SK-N-MC (cell line): ENCODE results near the gene SEL1L2.

Experiments
- DNase-seq: peaks from one replicate; pipeline ENCODE4 v3.0.0-alpha.2; 2011; ENCODE audit warnings: low read depth, low spot score
- H3K27ac ChIP-seq: fragments of 200-600 bp; sonication (generic); 2 replicates; pipeline ENCODE4 v1.5.1; 2016; ENCODE audit warnings: mixed run types
- H3K36me3 ChIP-seq: fragments of 200-600 bp; sonication (generic); 2 replicates; pipeline ENCODE4 v1.6.1; 2017; ENCODE audit warnings: antibody characterized with exemption, low read length, mixed read lengths; ENCODE audit not compliant: insufficient read depth
- H3K4me3 ChIP-seq: fragments of 200-600 bp; sonication (generic); 2 replicates; pipeline ENCODE4 v1.5.1; 2016
- H3K9ac ChIP-seq: fragments of 200-600 bp; sonication (generic); 2 replicates; pipeline ENCODE4 v1.8.0; 2017; ENCODE audit warnings: mixed run types, mixed read lengths; ENCODE audit not compliant: insufficient read length
- H3K9me3 ChIP-seq: fragments of 200-600 bp; sonication (generic); 2 replicates; pipeline ENCODE4 v1.6.1; 2017; ENCODE audit warnings: low read depth, mild to moderate bottlenecking, antibody characterized with exemption, low read length, moderate library complexity, mixed read lengths
- EZH2 ChIP-seq: fragments of 200-600 bp; sonication (generic); IDR thresholded peaks from one replicate; pipeline ENCODE4 v1.6.1; 2017; ENCODE audit warnings: antibody characterized with exemption
- FOXP2 ChIP-seq: optimal IDR thresholded peaks from 2 replicates; pipeline ENCODE3; 2011; ENCODE audit warnings: mild to moderate bottlenecking, moderate library complexity; ENCODE audit not compliant: insufficient read depth; ENCODE audit errors: extremely low read length, control extremely low read depth
- POLR2AphosphoS5 ChIP-seq: IDR thresholded peaks from 2 replicates; pipeline ENCODE4 v1.6.1; 2012; ENCODE audit warnings: mild to moderate bottlenecking, low read depth, low read length, borderline replicate concordance

Gene SEL1L2

DNA sequence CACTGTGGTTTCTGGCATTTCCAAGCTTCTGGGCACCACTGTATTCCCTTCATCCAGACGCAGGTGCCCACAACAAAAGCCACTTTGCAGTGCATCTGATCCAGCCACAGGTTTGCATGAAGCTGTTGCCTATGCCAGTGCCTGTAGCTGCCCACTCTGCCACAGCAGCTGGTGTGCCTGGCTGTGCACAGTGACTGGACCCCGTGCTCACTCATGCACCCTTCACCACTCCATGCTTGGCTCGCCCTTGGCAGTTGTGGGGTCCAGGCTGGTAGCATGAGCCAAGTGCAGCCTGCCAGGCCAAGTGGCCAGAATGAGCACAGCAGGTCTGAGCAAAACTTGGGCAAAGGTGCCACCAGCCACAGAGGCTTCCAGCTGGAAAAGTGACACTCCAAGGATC is 42.7 kb downstream of the SEL1L2 start:
- no peak for DNase-seq
- TF ChIP-seq EZH2 (no peak), POLR2AphosphoS5 (no peak), FOXP2 (no peak)
- no peak overlapping the region for H3K9ac ChIP-seq
- H3K4me3 ChIP-seq: no peak overlapping the region
- H3K36me3 ChIP-seq: no peaks in the 10 kb centered on the region
- H3K9me3 ChIP-seq: no peaks in the 10 kb centered on the region
- H3K27ac ChIP-seq: no peak overlapping the region

DNA sequence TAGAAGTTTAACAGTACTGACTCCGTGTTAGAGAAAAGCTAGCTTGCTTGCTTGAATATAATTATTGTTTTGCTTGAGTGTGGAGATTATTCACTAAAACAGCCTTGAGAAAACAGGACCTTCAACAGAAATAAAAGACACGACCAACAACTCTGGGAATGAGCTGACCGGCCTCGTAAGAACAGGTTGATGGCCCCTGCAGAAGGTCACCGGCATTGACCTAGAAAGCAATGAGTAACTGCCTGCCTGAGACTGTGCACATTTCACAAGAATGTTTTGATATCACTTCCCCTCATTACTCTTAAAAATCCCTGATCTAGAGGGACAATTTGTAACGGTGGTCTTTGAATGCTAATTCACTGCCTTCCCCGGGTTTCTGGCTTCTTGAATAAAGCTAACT is 49.4 kb downstream of the SEL1L2 start:
- TF ChIP-seq FOXP2 (no peak), EZH2 (no peak), POLR2AphosphoS5 (no peak)
- H3K9me3 ChIP-seq: no peaks in the 10 kb centered on the region
- no peak overlapping the region for H3K27ac ChIP-seq
- no peak for DNase-seq
- H3K4me3 ChIP-seq: no peak overlapping the region
- H3K36me3 ChIP-seq: no peaks in the 10 kb centered on the region
- no peak overlapping the region for H3K9ac ChIP-seq

DNA sequence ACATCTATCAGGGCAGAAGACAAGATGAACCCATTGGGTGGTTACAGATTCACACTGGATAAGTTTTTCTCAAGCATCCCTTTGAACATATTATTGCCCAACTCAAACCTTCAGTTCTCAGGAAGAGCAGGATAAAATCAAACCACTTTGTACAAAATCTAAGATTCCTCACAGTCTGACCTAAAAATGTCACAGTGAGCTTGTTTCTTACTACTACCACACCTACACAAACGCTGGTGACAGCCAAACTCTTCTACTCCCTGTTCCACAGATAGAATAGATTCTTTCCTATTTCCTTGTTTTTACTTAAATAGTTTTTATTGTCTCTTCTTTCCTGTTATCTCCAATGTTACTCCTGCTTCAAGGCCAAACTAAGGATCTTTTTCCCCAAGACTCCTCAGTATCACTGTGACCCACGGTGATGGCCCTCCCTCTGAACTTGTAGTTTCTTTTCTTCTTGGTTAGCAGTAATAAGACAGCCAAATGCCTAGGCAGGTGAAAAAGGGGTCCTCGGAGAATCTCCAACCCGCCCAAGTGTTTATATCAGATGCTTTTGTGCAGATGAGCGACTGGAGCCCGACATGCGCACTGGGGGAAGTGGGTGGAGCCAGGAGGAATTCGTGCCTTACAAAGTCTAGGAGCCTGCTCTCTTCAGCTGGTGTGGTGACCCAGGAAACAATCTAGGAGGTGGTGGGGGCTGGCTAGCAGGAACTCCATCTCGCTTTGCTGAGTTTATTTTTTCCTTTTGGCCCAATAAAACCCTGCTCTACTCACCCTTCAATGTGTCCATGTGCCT is 53.4 kb downstream of the SEL1L2 start:
- H3K9me3 ChIP-seq: no peaks in the 10 kb centered on the region
- no peaks in the 10 kb centered on the region for H3K36me3 ChIP-seq
- H3K9ac ChIP-seq: no peak overlapping the region
- no peak for DNase-seq
- H3K4me3 ChIP-seq: no peak overlapping the region
- TF ChIP-seq FOXP2 (no peak), POLR2AphosphoS5 (no peak), EZH2 (no peak)
- no peak overlapping the region for H3K27ac ChIP-seq

DNA sequence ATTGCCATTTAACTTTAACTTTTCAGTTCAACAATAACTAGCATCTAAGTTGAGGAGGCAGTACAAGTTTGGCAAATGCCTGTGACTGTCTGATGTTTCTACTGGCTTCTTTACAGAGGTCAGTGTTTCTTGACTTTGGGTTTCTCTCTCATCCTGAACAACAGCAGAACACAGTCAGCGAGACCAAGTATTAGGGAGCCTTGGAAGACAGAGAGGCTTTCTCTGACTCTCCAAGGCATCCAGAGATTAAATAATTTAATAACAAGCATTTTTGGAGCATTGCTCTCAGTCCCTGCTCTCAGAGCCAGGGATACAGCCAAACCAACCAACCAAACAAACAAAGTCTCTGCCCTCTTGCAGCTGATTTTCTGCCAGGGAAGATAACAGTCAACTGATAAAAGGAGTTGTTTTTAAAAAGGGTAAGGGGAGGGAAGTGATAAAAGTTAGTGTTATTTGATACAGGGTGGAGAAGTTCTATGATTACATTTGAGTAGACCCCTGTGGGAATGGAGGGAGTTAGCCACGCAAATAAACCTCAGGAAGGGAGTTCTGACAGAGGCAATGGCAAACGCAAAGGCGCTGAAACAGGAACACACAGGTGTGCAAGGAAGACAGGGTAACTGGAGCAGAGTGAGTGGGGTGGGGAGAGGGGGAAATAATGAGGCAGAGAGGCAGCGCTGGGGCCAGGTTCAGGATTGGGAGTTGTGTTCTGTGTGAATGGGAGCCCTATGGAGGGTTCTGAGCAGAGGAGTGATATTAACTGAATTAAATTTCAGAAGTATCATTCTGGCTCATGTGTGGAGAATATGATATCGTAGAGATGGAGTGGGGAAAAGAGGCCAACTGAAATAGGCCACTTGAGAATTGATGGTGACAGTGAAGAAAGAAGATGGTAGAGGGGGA is 55.2 kb downstream of the SEL1L2 start:
- no peak for TF ChIP-seq POLR2AphosphoS5
- TF ChIP-seq FOXP2: no peak
- H3K27ac ChIP-seq: no peak overlapping the region

DNA sequence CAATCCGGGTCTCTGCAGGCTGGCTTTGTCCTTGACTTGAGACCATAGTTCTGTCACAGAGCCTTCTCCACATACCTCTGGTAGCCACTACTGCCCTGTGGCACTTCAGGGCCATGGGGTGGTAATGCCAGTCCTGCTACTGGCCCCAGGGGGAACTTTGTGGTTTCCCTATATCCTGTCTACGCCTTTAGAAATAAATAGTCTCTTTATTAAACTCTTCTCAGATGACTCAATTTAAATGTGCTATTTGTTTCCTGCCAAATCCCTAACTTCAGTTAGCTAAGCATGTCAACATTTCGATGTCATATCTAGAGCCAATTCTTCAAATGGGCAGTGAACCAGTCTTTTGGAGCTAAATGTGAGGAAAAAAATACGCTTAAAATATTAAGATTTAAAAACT is 60.1 kb downstream of the SEL1L2 start:
- Histone ChIP-seq H3K27ac (no peak overlapping the region), H3K4me3 (no peak overlapping the region)
- DNase-seq: no peak

More for the DNA sequence above, 55.2 kb downstream of the SEL1L2 start:
- no peaks in the 10 kb centered on the region for H3K9me3 ChIP-seq
- DNase-seq: no peak
- no peaks in the 10 kb centered on the region for H3K36me3 ChIP-seq
- no peak overlapping the region for H3K4me3 ChIP-seq
- no peak overlapping the region for H3K9ac ChIP-seq

DNA sequence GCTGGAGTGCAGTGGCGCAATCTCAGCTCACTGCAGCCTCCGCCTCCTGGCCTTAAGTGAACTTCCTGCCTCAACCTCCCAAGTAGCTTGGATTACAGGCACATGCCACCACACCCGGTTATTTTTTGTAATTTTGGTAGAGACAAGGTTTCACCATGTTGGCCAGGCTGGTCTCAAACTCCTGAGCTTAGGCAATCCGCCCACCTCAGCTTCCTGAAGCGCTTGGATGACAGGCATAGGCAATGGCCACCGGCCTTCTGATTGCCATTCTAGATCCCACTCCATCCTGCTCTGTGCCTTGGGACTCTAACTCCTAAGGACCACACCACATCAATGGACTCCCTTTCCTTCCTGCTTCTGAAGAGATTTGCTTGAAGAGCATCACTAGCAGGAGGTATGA is 60.6 kb downstream of the SEL1L2 start:
- H3K27ac ChIP-seq: no peak overlapping the region
- H3K9ac ChIP-seq: no peak overlapping the region
- H3K9me3 ChIP-seq: no peaks in the 10 kb centered on the region
- no peak for DNase-seq
- no peak overlapping the region for H3K4me3 ChIP-seq
- TF ChIP-seq POLR2AphosphoS5: no peak
- TF ChIP-seq FOXP2: no peak
- no peak for TF ChIP-seq EZH2
- H3K36me3 ChIP-seq: no peaks in the 10 kb centered on the region

More for the DNA sequence above, 60.1 kb downstream of the SEL1L2 start:
- no peaks in the 10 kb centered on the region for H3K9me3 ChIP-seq
- no peaks in the 10 kb centered on the region for H3K36me3 ChIP-seq
- no peak overlapping the region for H3K9ac ChIP-seq
- TF ChIP-seq FOXP2: no peak

DNA sequence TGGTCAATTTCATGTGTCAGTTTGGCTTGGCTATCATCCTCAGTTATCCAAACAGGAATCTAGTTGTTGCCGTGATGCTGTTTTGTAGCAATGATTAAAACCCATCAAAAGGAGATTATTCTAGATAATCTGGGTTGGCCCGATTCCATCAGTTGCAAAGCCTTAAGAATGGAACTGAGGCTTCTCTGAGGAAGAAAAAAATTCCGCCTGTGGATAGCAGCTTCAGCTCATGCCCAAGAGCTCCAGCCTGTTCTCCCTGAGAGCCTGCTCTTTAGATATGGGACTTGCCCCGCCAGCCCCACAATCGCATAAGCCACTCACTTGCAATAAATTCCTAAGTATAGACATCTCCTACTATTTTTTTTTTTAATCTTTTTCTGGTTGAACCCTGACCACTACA is 61.5 kb downstream of the SEL1L2 start:
- H3K4me3 ChIP-seq: no peak overlapping the region
- DNase-seq: no peak
- H3K27ac ChIP-seq: no peak overlapping the region
- no peaks in the 10 kb centered on the region for H3K9me3 ChIP-seq
- H3K9ac ChIP-seq: no peak overlapping the region
- no peak for TF ChIP-seq FOXP2
- TF ChIP-seq EZH2: no peak
- no peak for TF ChIP-seq POLR2AphosphoS5
- H3K36me3 ChIP-seq: no peaks in the 10 kb centered on the region

DNA sequence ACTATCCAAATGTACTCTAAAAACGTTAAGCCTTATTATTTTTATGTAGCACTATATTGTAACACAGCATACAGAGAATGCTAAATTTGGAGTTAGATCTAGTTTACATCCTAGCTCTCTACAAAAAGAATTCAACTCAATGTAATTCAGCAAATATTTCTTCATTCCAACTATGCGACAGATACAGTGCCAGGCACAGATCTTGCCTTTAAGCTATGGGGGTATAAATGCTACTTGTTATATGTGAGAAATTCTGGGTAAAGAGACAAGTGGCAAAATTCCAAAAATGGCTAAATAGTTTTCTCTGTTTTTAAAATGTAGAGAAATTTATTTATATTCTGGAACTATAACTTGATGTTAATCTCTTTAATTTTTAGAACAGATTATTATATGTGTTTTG is 63.2 kb downstream of the SEL1L2 start:
- no peak overlapping the region for H3K9ac ChIP-seq
- H3K36me3 ChIP-seq: no peaks in the 10 kb centered on the region
- no peak overlapping the region for H3K4me3 ChIP-seq
- TF ChIP-seq FOXP2 (no peak), POLR2AphosphoS5 (no peak), EZH2 (no peak)
- no peak for DNase-seq
- H3K9me3 ChIP-seq: no peaks in the 10 kb centered on the region
- H3K27ac ChIP-seq: no peak overlapping the region
